Gastrocnemius medialis (tissue), 4 donors: Measurements from ENCODE around the gene ARL6IP1.

ENCODE experiments used
- CTCF ChIP-seq, 5 experiments: fragments of 450-650 bp in 3 of 5; fragments of 200-600 bp in 2 of 5; sonication (generic) in 2 of 5; IDR thresholded peaks in 4 of 5; conservative IDR thresholded peaks in 1 of 5; 1 replicate in 4 of 5; 2 replicates in 1 of 5; pipeline ENCODE4 v1.5.1; 2016 to 2019; ENCODE audit warnings: antibody characterized with exemption in 5 of 5, mild to moderate bottlenecking in 3 of 5, moderate library complexity in 3 of 5
- POLR2A ChIP-seq, 2 donors: fragments of 450-650 bp; IDR thresholded peaks; one replicate each; pipeline ENCODE4 v1.6.1; 2017; ENCODE audit warnings: antibody characterized with exemption in 2 of 2, mild to moderate bottlenecking in 2 of 2, moderate library complexity in 2 of 2

- TF ChIP-seq CTCF (IDR thresholded peaks at IDR 0.05 in 4 of 5, conservative IDR thresholded peaks at IDR 0.05 in 1 of 5) = no peak
- no peak for TF ChIP-seq POLR2A (IDR thresholded peaks at IDR 0.05)
These were observed 31.3 kb upstream of the ARL6IP1 start for GRCh38 chr16:18832613-18833012.
